Type B pancreatic cell (in vitro differentiated cells): Measurements from ENCODE around the gene MNT. TPM values are rescaled to one million over a fixed set of nuclear protein-coding genes. Genes with fewer than 3 reads are reported as not detected.

ENCODE experiments used
- DNase-seq: peaks from one replicate; pipeline ENCODE4 v3.0.0; 2021; ENCODE audit warnings: mixed read lengths; ENCODE audit not compliant: unreplicated experiment; ENCODE audit errors: extremely low spot score
- H3K27ac Mint-ChIP-seq: 2 replicates; pipeline ENCODE4 v1.8.0; 2021; ENCODE audit warnings: mild to moderate bottlenecking, mixed read lengths
- H3K27me3 Mint-ChIP-seq: 2 replicates; pipeline ENCODE4 v1.8.0; 2021; ENCODE audit warnings: mixed read lengths
- H3K36me3 Mint-ChIP-seq: 2 replicates; pipeline ENCODE4 v1.8.0; 2021; ENCODE audit warnings: mixed read lengths
- H3K4me1 Mint-ChIP-seq: one replicate; pipeline ENCODE4 v1.8.0; 2021; ENCODE audit warnings: mixed read lengths; ENCODE audit not compliant: unreplicated experiment
- H3K4me3 Mint-ChIP-seq: 2 replicates; pipeline ENCODE4 v1.8.0; 2021; ENCODE audit warnings: mild to moderate bottlenecking, mixed read lengths
- H3K9me3 Mint-ChIP-seq: 2 replicates; pipeline ENCODE4 v1.8.0; 2021; ENCODE audit warnings: mixed read lengths
- CTCF ChIP-seq: fragments of 200-600 bp; sonication (generic); conservative IDR thresholded peaks from 2 replicates; pipeline ENCODE4 v1.5.0; 2021; ENCODE audit warnings: antibody characterized with exemption, mild to moderate bottlenecking
- total RNA-seq: library from RNA; stranded (reverse); gene quantifications from 2 replicates; pipeline ENCODE4 v1.2.1, GENCODE V29; 2021; ENCODE audit warnings: low replicate concordance

Gene MNT
- total RNA-seq, 1 donor from 2014 or later, result 26.9 TPM

- no peaks in the 10 kb centered on the region for H3K36me3 Mint-ChIP-seq
- peak overlapping the region; percentile 86 for H3K27ac Mint-ChIP-seq
- TF ChIP-seq CTCF, result no peak
- no peaks in the 10 kb centered on the region for H3K27me3 Mint-ChIP-seq
- H3K4me1 Mint-ChIP-seq, result peaks cover 19% of the 10 kb centered on the region
- H3K4me3 Mint-ChIP-seq, result peak overlapping the region; percentile 36
- no peaks in the 10 kb centered on the region for H3K9me3 Mint-ChIP-seq
- DNase-seq, result no peak
Measured at GRCh38 chr17:2347805-2348685, 52.8 kb downstream of the MNT start.

- DNase-seq, result no peak
- H3K4me1 Mint-ChIP-seq, result peaks cover 19% of the 10 kb centered on the region
- peak overlapping the region; percentile 79 for H3K27ac Mint-ChIP-seq
- no peaks in the 10 kb centered on the region for H3K27me3 Mint-ChIP-seq
- no peaks in the 10 kb centered on the region for H3K9me3 Mint-ChIP-seq
- peaks cover 3% of the 10 kb centered on the region for H3K36me3 Mint-ChIP-seq
- no peak overlapping the region for H3K4me3 Mint-ChIP-seq
- no peak for TF ChIP-seq CTCF
Measured at GRCh38 chr17:2346475-2346874, 54.4 kb downstream of the MNT start.

- H3K4me3 Mint-ChIP-seq, result no peak overlapping the region
- peaks cover 3% of the 10 kb centered on the region for H3K36me3 Mint-ChIP-seq
- DNase-seq, result no peak
- H3K4me1 Mint-ChIP-seq, result peaks cover 19% of the 10 kb centered on the region
- no peaks in the 10 kb centered on the region for H3K9me3 Mint-ChIP-seq
- peak overlapping the region; percentile 18 for H3K27ac Mint-ChIP-seq
- no peak for TF ChIP-seq CTCF
- no peaks in the 10 kb centered on the region for H3K27me3 Mint-ChIP-seq
Measured at GRCh38 chr17:2344528-2344927, 56.3 kb downstream of the MNT start.

- no peaks in the 10 kb centered on the region for H3K9me3 Mint-ChIP-seq
- no peak overlapping the region for H3K27ac Mint-ChIP-seq
- H3K4me1 Mint-ChIP-seq, result peaks cover 19% of the 10 kb centered on the region
- no peak for DNase-seq
- H3K36me3 Mint-ChIP-seq, result peaks cover 3% of the 10 kb centered on the region
- H3K4me3 Mint-ChIP-seq, result no peak overlapping the region
- TF ChIP-seq CTCF, result no peak
- H3K27me3 Mint-ChIP-seq, result no peaks in the 10 kb centered on the region
Measured at GRCh38 chr17:2343421-2343820, 57.4 kb downstream of the MNT start.

- Mint-ChIP-seq H3K27ac (peak overlapping the region; percentile 79), H3K4me1 (peaks cover 22% of the 10 kb centered on the region), H3K27me3 (no peaks in the 10 kb centered on the region), H3K9me3 (no peaks in the 10 kb centered on the region), H3K4me3 (peak overlapping the region; percentile 90), H3K36me3 (peaks cover 15% of the 10 kb centered on the region)
- TF ChIP-seq CTCF, result no peak
- no peak for DNase-seq
Measured at GRCh38 chr17:2338315-2338657, 62.6 kb downstream of the MNT start.
